Measurements from ENCODE around the gene SYMPK.
A peak's percentile ranks its signal among the peaks of the same experiment; 100 is the strongest.

SYMPK gene

GRCh38 chr19:45881909-45882528 lies 19.1 kb upstream of the SYMPK start:
- Histone ChIP-seq H3K14ac (ENCODE audit: low read length) (peak overlapping the region; percentile 36), H3K4me3 (ENCODE audit: low read depth, low read length) (no peak overlapping the region), H3K4me2 (ENCODE audit: low read length) (peak overlapping the region; percentile 75), H4K91ac (ENCODE audit: low read depth, low read length) (peak overlapping the region; percentile 58), H4K12ac (ENCODE audit: low read depth, low read length) (peak overlapping the region; percentile 19), H3K36me3 (ENCODE audit: control insufficient read depth in 1 of 2, insufficient read depth in 2 of 2, low read length in 2 of 2) (peaks cover 9 to 12% of the 10 kb centered on the region in 2 experiments), H3K9ac (ENCODE audit: low read length) (peak overlapping the region; percentile 59), H3K4ac (ENCODE audit: low read depth, low read length) (peak overlapping the region; percentile 66), H3K27ac (ENCODE audit: low read depth, low read length) (no peak overlapping the region), H3K27me3 (ENCODE audit: insufficient read depth, low read length) (no peaks in the 10 kb centered on the region), H3K18ac (ENCODE audit: low read length) (peak overlapping the region; percentile 77), H2BK12ac (ENCODE audit: low read length) (peak overlapping the region; percentile 23), H3K9me3 (ENCODE audit: insufficient read depth, low read depth, low read length) (peaks cover 5% of the 10 kb centered on the region), H2AFZ (ENCODE audit: insufficient read depth, low read length, poor library complexity) (peak overlapping the region; percentile 30), H2BK120ac (ENCODE audit: insufficient read depth, low read length, poor library complexity) (peak overlapping the region; percentile 30), H2BK5ac (ENCODE audit: low read depth, low read length, poor library complexity) (no peak overlapping the region), H3K79me1 (ENCODE audit: low read length) (peaks cover 19% of the 10 kb centered on the region), H3K79me2 (ENCODE audit: control insufficient read depth, insufficient read depth, low read length, poor library complexity) (peaks cover 3% of the 10 kb centered on the region), H3K4me1 (ENCODE audit: control insufficient read depth in 1 of 2, insufficient read depth in 2 of 2, low read length in 2 of 2) (peaks cover 15 to 23% of the 10 kb centered on the region in 2 experiments), H3K23ac (ENCODE audit: low read length) (no peak overlapping the region), H2AK5ac (ENCODE audit: low read length) (peak overlapping the region; percentile 57), H4K8ac (ENCODE audit: low read depth, low read length) (peak overlapping the region; percentile 84)
- no peak for DNase-seq
- WGBS (ENCODE audit: extremely low coverage, insufficient coverage, insufficient read length): no CpG with 5 or more reads among the region's 4 CpGs

- no peak overlapping the region for H2BK5ac ChIP-seq (ENCODE audit: low read depth, low read length, poor library complexity)
- H3K36me3 ChIP-seq (ENCODE audit: control insufficient read depth in 1 of 2, insufficient read depth in 2 of 2, low read length in 2 of 2): peaks cover 9 to 12% of the 10 kb centered on the region in 2 experiments
- peaks cover 18% of the 10 kb centered on the region for H3K79me1 ChIP-seq (ENCODE audit: low read length)
- H2BK12ac ChIP-seq (ENCODE audit: low read length): no peak overlapping the region
- H4K8ac ChIP-seq (ENCODE audit: low read depth, low read length): no peak overlapping the region
- H2BK120ac ChIP-seq (ENCODE audit: insufficient read depth, low read length, poor library complexity): no peak overlapping the region
- H3K9ac ChIP-seq (ENCODE audit: low read length): no peak overlapping the region
- DNase-seq: no peak
- H3K27ac ChIP-seq (ENCODE audit: low read depth, low read length): no peak overlapping the region
- H4K91ac ChIP-seq (ENCODE audit: low read depth, low read length): no peak overlapping the region
- peaks cover 17 to 28% of the 10 kb centered on the region in 2 experiments for H3K4me1 ChIP-seq (ENCODE audit: control insufficient read depth in 1 of 2, insufficient read depth in 2 of 2, low read length in 2 of 2)
- H4K12ac ChIP-seq (ENCODE audit: low read depth, low read length): no peak overlapping the region
- H3K4me3 ChIP-seq (ENCODE audit: low read depth, low read length): no peak overlapping the region
- peaks cover 5% of the 10 kb centered on the region for H3K9me3 ChIP-seq (ENCODE audit: insufficient read depth, low read depth, low read length)
- no peak overlapping the region for H3K4me2 ChIP-seq (ENCODE audit: low read length)
- no peak overlapping the region for H3K14ac ChIP-seq (ENCODE audit: low read length)
- H2AFZ ChIP-seq (ENCODE audit: insufficient read depth, low read length, poor library complexity): no peak overlapping the region
- H2AK5ac ChIP-seq (ENCODE audit: low read length): no peak overlapping the region
- H3K79me2 ChIP-seq (ENCODE audit: control insufficient read depth, insufficient read depth, low read length, poor library complexity): peaks cover 5% of the 10 kb centered on the region
- no peak overlapping the region for H3K23ac ChIP-seq (ENCODE audit: low read length)
- no peak overlapping the region for H3K18ac ChIP-seq (ENCODE audit: low read length)
- no CpG with 5 or more reads among the region's 10 CpGs for WGBS (ENCODE audit: extremely low coverage, insufficient coverage, insufficient read length)
- H3K4ac ChIP-seq (ENCODE audit: low read depth, low read length): no peak overlapping the region
- no peaks in the 10 kb centered on the region for H3K27me3 ChIP-seq (ENCODE audit: insufficient read depth, low read length)
Observed at GRCh38 chr19:45881082-45881908, 18.3 kb upstream of the SYMPK start.

- no peak overlapping the region for H2BK120ac ChIP-seq (ENCODE audit: insufficient read depth, low read length, poor library complexity)
- no peak overlapping the region for H3K23ac ChIP-seq (ENCODE audit: low read length)
- H3K9ac ChIP-seq (ENCODE audit: low read length): no peak overlapping the region
- H2BK12ac ChIP-seq (ENCODE audit: low read length): no peak overlapping the region
- H3K27me3 ChIP-seq (ENCODE audit: insufficient read depth, low read length): no peaks in the 10 kb centered on the region
- H4K12ac ChIP-seq (ENCODE audit: low read depth, low read length): no peak overlapping the region
- peaks cover 9 to 12% of the 10 kb centered on the region in 2 experiments for H3K36me3 ChIP-seq (ENCODE audit: control insufficient read depth in 1 of 2, insufficient read depth in 2 of 2, low read length in 2 of 2)
- H2BK5ac ChIP-seq (ENCODE audit: low read depth, low read length, poor library complexity): no peak overlapping the region
- no peak overlapping the region for H3K18ac ChIP-seq (ENCODE audit: low read length)
- H3K79me1 ChIP-seq (ENCODE audit: low read length): peaks cover 11% of the 10 kb centered on the region
- H3K4me2 ChIP-seq (ENCODE audit: low read length): no peak overlapping the region
- peaks cover 2% of the 10 kb centered on the region for H3K9me3 ChIP-seq (ENCODE audit: insufficient read depth, low read depth, low read length)
- H4K8ac ChIP-seq (ENCODE audit: low read depth, low read length): no peak overlapping the region
- no peak overlapping the region for H4K91ac ChIP-seq (ENCODE audit: low read depth, low read length)
- no peak for DNase-seq
- H2AK5ac ChIP-seq (ENCODE audit: low read length): no peak overlapping the region
- H3K79me2 ChIP-seq (ENCODE audit: control insufficient read depth, insufficient read depth, low read length, poor library complexity): peaks cover 3% of the 10 kb centered on the region
- H3K14ac ChIP-seq (ENCODE audit: low read length): no peak overlapping the region
- H3K27ac ChIP-seq (ENCODE audit: low read depth, low read length): no peak overlapping the region
- H3K4ac ChIP-seq (ENCODE audit: low read depth, low read length): no peak overlapping the region
- no peak overlapping the region for H2AFZ ChIP-seq (ENCODE audit: insufficient read depth, low read length, poor library complexity)
- no peak overlapping the region for H3K4me3 ChIP-seq (ENCODE audit: low read depth, low read length)
- no CpG with 5 or more reads among the region's 2 CpGs for WGBS (ENCODE audit: extremely low coverage, insufficient coverage, insufficient read length)
- H3K4me1 ChIP-seq (ENCODE audit: control insufficient read depth in 1 of 2, insufficient read depth in 2 of 2, low read length in 2 of 2): peaks cover 18 to 29% of the 10 kb centered on the region in 2 experiments
Observed at GRCh38 chr19:45879971-45880370, 17.0 kb upstream of the SYMPK start.

- no peak overlapping the region for H2BK5ac ChIP-seq (ENCODE audit: low read depth, low read length, poor library complexity)
- H4K91ac ChIP-seq (ENCODE audit: low read depth, low read length): no peak overlapping the region
- peaks cover 13 to 26% of the 10 kb centered on the region in 2 experiments for H3K4me1 ChIP-seq (ENCODE audit: control insufficient read depth in 1 of 2, insufficient read depth in 2 of 2, low read length in 2 of 2)
- no peak overlapping the region for H3K18ac ChIP-seq (ENCODE audit: low read length)
- no peak overlapping the region for H2BK120ac ChIP-seq (ENCODE audit: insufficient read depth, low read length, poor library complexity)
- no peak overlapping the region for H3K14ac ChIP-seq (ENCODE audit: low read length)
- H3K27ac ChIP-seq (ENCODE audit: low read depth, low read length): no peak overlapping the region
- WGBS (ENCODE audit: extremely low coverage, insufficient coverage, insufficient read length): no CpG with 5 or more reads among the region's 8 CpGs
- H4K8ac ChIP-seq (ENCODE audit: low read depth, low read length): no peak overlapping the region
- no peak overlapping the region for H3K4ac ChIP-seq (ENCODE audit: low read depth, low read length)
- H3K4me3 ChIP-seq (ENCODE audit: low read depth, low read length): no peak overlapping the region
- DNase-seq: no peak
- H2AFZ ChIP-seq (ENCODE audit: insufficient read depth, low read length, poor library complexity): no peak overlapping the region
- H2AK5ac ChIP-seq (ENCODE audit: low read length): no peak overlapping the region
- no peak overlapping the region for H3K4me2 ChIP-seq (ENCODE audit: low read length)
- no peak overlapping the region for H3K23ac ChIP-seq (ENCODE audit: low read length)
- H3K36me3 ChIP-seq (ENCODE audit: control insufficient read depth in 1 of 2, insufficient read depth in 2 of 2, low read length in 2 of 2): peaks cover 5% of the 10 kb centered on the region in 2 experiments
- peaks cover 2% of the 10 kb centered on the region for H3K9me3 ChIP-seq (ENCODE audit: insufficient read depth, low read depth, low read length)
- peaks cover 3% of the 10 kb centered on the region for H3K79me2 ChIP-seq (ENCODE audit: control insufficient read depth, insufficient read depth, low read length, poor library complexity)
- no peak overlapping the region for H2BK12ac ChIP-seq (ENCODE audit: low read length)
- no peak overlapping the region for H4K12ac ChIP-seq (ENCODE audit: low read depth, low read length)
- H3K9ac ChIP-seq (ENCODE audit: low read length): no peak overlapping the region
- H3K79me1 ChIP-seq (ENCODE audit: low read length): peaks cover 11% of the 10 kb centered on the region
- H3K27me3 ChIP-seq (ENCODE audit: insufficient read depth, low read length): no peaks in the 10 kb centered on the region
Observed at GRCh38 chr19:45879055-45879454, 16.1 kb upstream of the SYMPK start.
